ENCODE measurements around the gene DOCK3. TPM values are rescaled to one million over a fixed set of nuclear protein-coding genes. Genes with fewer than 3 reads are reported as not detected.

The DOCK3 gene
- total RNA-seq, 2 donors from 2014 or later, result 0.02 to 0.32 TPM

DNA sequence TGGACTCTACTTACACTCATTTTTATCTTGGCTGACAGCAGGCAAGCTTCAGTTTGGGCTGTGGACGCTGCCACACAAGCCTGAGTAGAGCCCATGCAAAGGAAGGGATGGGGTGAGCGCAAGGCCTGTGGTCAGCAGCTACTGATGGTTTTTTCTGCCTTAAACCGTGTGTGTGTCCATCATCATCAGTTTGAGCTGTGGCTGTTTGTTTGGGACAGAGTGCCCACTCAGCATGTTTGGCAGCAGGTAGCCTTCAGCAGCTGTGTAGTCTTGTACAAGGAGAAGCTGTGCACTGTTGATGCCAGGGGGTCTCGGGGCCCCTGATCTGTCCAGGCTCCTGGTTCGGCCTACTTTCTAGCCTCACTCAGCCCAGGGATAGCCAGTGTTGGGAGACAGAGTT lies 719.8 kb downstream of the DOCK3 start:
- no peak overlapping the region for H3K4me3 ChIP-seq
- H3K27me3 ChIP-seq, result no peaks in the 10 kb centered on the region
- no peaks in the 10 kb centered on the region for H3K36me3 ChIP-seq
- intact Hi-C loops (cut with DNase I), result loop anchor here (10.0 kb wide), 1 partner anchor 280 kb away; the partner anchor contains the start of gene TEX264
- peaks cover 18% of the 10 kb centered on the region for H3K4me1 ChIP-seq
- no peak overlapping the region for H3K9ac ChIP-seq (ENCODE audit: low read depth in 2 of 2, low read length in 2 of 2)
- H3K9me3 ChIP-seq, result no peaks in the 10 kb centered on the region
- no peak for DNase-seq
- TF ChIP-seq, protein P1, sequence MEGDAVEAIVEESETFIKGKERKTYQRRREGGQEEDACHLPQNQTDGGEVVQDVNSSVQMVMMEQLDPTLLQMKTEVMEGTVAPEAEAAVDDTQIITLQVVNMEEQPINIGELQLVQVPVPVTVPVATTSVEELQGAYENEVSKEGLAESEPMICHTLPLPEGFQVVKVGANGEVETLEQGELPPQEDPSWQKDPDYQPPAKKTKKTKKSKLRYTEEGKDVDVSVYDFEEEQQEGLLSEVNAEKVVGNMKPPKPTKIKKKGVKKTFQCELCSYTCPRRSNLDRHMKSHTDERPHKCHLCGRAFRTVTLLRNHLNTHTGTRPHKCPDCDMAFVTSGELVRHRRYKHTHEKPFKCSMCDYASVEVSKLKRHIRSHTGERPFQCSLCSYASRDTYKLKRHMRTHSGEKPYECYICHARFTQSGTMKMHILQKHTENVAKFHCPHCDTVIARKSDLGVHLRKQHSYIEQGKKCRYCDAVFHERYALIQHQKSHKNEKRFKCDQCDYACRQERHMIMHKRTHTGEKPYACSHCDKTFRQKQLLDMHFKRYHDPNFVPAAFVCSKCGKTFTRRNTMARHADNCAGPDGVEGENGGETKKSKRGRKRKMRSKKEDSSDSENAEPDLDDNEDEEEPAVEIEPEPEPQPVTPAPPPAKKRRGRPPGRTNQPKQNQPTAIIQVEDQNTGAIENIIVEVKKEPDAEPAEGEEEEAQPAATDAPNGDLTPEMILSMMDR (IDR thresholded peaks at IDR 0.05), result no peak
- no peak overlapping the region for H3K27ac ChIP-seq

DNA sequence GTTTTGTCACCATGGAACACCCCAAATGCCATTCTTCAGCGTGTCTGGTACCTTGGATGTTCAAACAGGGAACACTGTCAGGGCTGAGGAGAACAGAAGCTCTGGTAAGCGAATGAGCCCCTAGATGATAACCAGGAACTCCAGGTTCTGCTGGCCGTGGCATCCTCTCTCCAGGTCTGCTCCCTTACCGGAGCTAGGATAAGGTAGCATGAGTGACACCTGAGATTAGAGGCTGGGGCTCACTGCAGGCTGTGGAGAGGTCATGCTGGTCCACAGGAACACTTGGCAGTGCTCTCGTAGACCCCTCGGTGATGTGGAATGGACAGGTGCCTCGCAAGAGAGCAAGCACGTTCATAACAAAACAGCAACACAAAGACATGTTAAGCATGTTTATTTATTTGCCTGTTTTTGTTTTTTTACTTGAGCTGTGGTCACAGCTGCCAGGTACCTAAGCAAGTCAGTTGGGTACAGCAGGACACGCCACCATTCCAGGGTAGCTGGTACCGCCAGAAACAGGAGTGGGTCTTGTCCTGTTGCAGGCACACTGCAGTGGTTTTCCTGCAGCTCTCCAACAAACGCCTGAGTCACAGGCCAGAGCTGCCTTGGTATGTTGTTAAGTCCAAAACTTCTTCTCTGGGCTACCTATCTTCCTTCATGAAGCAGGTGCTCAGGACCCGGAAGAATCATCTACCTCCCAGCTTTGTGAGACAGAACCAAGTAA lies 720.9 kb downstream of the DOCK3 start:
- intact Hi-C loops (cut with DNase I), result loop anchor here (10.0 kb wide), 1 partner anchor 279 kb away; the partner anchor contains the start of gene TEX264
- no peaks in the 10 kb centered on the region for H3K36me3 ChIP-seq
- H3K27me3 ChIP-seq, result no peaks in the 10 kb centered on the region
- no peaks in the 10 kb centered on the region for H3K9me3 ChIP-seq
- TF ChIP-seq, protein P1 (IDR thresholded peaks at IDR 0.05), result no peak
- H3K4me1 ChIP-seq, result peaks cover 14% of the 10 kb centered on the region
- DNase-seq, result no peak
- H3K4me3 ChIP-seq, result no peak overlapping the region
- H3K27ac ChIP-seq, result no peak overlapping the region
- no peak overlapping the region for H3K9ac ChIP-seq (ENCODE audit: low read depth in 2 of 2, low read length in 2 of 2)

- no peaks in the 10 kb centered on the region for H3K9me3 ChIP-seq
- no peak overlapping the region for H3K4me3 ChIP-seq
- H3K36me3 ChIP-seq, result no peaks in the 10 kb centered on the region
- no peak overlapping the region for H3K9ac ChIP-seq (ENCODE audit: low read depth in 2 of 2, low read length in 2 of 2)
- no peaks in the 10 kb centered on the region for H3K27me3 ChIP-seq
- intact Hi-C loops (cut with DNase I), result loop anchor here (10.0 kb wide), 1 partner anchor 278 kb away; the partner anchor contains the start of gene TEX264
- TF ChIP-seq, protein P1 (IDR thresholded peaks at IDR 0.05), result no peak
- DNase-seq, result no peak
- H3K4me1 ChIP-seq, result peaks cover 11% of the 10 kb centered on the region
- H3K27ac ChIP-seq, result no peak overlapping the region
Observed at GRCh38 chr3:51396401-51396800, 721.7 kb downstream of the DOCK3 start.

DNA sequence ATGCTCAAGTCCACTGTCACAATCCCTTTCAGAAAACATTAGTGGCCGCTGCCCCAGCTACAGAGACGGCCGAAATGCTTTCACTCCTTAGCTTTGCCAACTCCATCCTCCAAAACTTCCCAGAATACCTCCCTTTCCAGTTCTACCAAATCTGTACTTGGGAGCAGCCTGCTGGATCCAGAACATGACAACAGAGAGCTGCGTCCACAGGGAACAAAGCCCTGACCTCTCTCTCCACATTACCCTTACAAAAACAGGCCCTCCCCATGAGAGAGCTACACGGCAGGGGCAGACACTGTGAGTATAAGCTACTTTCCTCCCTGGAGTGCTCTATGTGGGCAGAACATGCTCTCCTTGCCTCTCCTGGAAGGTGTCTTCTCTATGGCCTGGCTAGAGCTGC lies 722.7 kb downstream of the DOCK3 start:
- DNase-seq, result no peak
- TF ChIP-seq, protein P1 (IDR thresholded peaks at IDR 0.05), result no peak
- peaks cover 7% of the 10 kb centered on the region for H3K4me1 ChIP-seq
- no peaks in the 10 kb centered on the region for H3K27me3 ChIP-seq
- no peak overlapping the region for H3K4me3 ChIP-seq
- no peak overlapping the region for H3K27ac ChIP-seq
- H3K9ac ChIP-seq (ENCODE audit: low read depth in 2 of 2, low read length in 2 of 2), result no peak overlapping the region
- no peaks in the 10 kb centered on the region for H3K36me3 ChIP-seq
- intact Hi-C loops (cut with DNase I), result loop anchor here (10.0 kb wide), 1 partner anchor 277 kb away; the partner anchor contains the start of gene TEX264
- H3K9me3 ChIP-seq, result no peaks in the 10 kb centered on the region

GRCh38 chr3:51398595-51399310 lies 724.0 kb downstream of the DOCK3 start:
- intact Hi-C loops (cut with DNase I), result loop anchor here (10.0 kb wide), 1 partner anchor 276 kb away; the partner anchor contains the start of gene TEX264
- Histone ChIP-seq H3K9me3 (no peaks in the 10 kb centered on the region), H3K4me1 (peaks cover 2% of the 10 kb centered on the region), H3K27me3 (no peaks in the 10 kb centered on the region), H3K9ac (ENCODE audit: low read depth in 2 of 2, low read length in 2 of 2) (no peak overlapping the region), H3K4me3 (no peak overlapping the region), H3K36me3 (no peaks in the 10 kb centered on the region), H3K27ac (no peak overlapping the region)
- no peak for DNase-seq
- TF ChIP-seq, protein P1 (IDR thresholded peaks at IDR 0.05), result no peak
